Measurements from ENCODE around the gene RYK. TPM values are rescaled to one million over a fixed set of nuclear protein-coding genes. Genes with fewer than 3 reads are reported as not detected.

Gene RYK
- total RNA-seq, 4 donors from 2014 or later: 59.9 to 98.5 (median 93.4) TPM

GRCh38 chr3:134194247-134194646, 56.4 kb downstream of the RYK start:
- TF ChIP-seq CTCF (IDR thresholded peaks at IDR 0.05; ENCODE audit: low read depth): no peak

GRCh38 chr3:134190250-134190649, 60.4 kb downstream of the RYK start:
- no peak for TF ChIP-seq CTCF (IDR thresholded peaks at IDR 0.05; ENCODE audit: low read depth)

GRCh38 chr3:134189849-134190248, 60.8 kb downstream of the RYK start:
- TF ChIP-seq CTCF (IDR thresholded peaks at IDR 0.05; ENCODE audit: low read depth): no peak

GRCh38 chr3:134186391-134186790, 64.3 kb downstream of the RYK start:
- TF ChIP-seq CTCF (IDR thresholded peaks at IDR 0.05; ENCODE audit: low read depth): no peak

- TF ChIP-seq CTCF (IDR thresholded peaks at IDR 0.05; ENCODE audit: low read depth): no peak
These were observed 69.9 kb downstream of the RYK start for GRCh38 chr3:134180761-134181160.

GRCh38 chr3:134179508-134179907, 71.2 kb downstream of the RYK start:
- no peak for TF ChIP-seq CTCF (IDR thresholded peaks at IDR 0.05; ENCODE audit: low read depth)

DNA sequence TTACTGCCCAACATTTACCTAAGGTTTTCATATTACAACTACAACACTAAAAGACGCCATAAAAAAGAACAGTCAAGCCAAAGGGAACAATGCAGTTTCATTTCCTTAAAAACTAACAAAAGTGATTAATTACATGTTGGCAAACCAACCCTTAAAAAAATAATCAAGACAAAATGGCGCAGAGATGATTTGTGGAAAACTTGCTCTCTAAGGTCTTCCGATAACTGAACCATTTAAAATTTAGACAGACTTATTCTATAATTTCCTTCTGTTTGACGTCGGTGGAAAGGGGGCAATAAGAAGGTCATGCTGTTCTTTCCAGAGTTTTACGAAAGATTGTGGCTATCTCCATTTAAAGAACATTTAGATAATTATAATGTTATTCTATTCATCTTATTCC, 87.6 kb downstream of the RYK start:
- TF ChIP-seq CTCF (IDR thresholded peaks at IDR 0.05; ENCODE audit: low read depth): no peak

Measured in subcutaneous adipose tissue (tissue), 4 donors.